Activated CD4-positive, CD25-positive, alpha-beta regulatory T cell (primary cell): ENCODE data around the gene MEF2B.

ENCODE experiments used
- DNase-seq, 4 experiments: peaks; one replicate each; lab custom pipeline; 2025; lab: John Stamatoyannopoulos, UW

Gene MEF2B

DNA sequence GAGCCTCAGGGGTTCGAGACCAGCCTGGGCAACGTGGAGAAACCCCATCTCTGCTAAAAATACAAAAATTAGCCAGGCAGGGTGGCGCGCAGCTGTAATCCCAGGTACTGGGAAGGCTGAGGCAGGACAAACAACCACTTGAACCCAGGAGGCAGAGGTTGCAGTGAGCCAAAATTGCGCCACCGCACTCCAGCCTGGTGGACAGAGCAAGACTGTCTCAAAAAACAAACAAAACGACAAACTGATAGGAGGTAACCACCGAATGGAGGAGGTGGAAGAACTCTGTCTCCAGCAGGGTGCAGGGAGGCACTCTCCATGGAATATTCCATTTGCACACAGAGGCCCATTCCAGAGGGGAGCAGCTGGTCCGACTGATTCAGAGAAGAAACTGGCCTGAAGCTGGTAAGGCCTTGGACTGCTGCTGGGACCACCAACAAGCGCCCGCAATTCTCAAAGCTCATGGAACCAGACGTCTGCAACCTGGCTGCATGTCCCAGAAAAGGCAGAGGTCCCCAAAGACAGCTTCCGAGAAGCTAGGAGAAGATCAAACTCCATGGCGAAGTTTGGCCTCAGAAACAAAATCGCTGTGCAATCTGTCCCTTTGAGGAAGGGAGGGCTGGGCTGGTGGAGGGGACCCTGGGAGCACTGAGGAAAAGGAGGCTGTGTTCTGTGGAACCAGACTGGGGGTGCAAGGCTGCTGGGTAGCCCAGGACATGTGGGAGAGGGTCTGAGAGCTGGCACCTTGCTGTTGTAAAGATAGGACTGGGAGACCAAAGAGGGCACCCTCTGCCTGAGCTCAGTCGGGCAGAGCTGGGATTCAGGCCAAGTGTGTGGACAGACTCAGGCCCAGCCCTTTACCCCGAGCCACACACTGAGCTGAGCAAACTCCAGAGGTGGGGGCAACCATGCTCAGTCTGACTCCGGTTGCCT lies 71.1 kb downstream of the MEF2B start:
- no peak for DNase-seq

- DNase-seq: no peak
Measured at GRCh38 chr19:19098084-19098702, 71.9 kb downstream of the MEF2B start.

DNA sequence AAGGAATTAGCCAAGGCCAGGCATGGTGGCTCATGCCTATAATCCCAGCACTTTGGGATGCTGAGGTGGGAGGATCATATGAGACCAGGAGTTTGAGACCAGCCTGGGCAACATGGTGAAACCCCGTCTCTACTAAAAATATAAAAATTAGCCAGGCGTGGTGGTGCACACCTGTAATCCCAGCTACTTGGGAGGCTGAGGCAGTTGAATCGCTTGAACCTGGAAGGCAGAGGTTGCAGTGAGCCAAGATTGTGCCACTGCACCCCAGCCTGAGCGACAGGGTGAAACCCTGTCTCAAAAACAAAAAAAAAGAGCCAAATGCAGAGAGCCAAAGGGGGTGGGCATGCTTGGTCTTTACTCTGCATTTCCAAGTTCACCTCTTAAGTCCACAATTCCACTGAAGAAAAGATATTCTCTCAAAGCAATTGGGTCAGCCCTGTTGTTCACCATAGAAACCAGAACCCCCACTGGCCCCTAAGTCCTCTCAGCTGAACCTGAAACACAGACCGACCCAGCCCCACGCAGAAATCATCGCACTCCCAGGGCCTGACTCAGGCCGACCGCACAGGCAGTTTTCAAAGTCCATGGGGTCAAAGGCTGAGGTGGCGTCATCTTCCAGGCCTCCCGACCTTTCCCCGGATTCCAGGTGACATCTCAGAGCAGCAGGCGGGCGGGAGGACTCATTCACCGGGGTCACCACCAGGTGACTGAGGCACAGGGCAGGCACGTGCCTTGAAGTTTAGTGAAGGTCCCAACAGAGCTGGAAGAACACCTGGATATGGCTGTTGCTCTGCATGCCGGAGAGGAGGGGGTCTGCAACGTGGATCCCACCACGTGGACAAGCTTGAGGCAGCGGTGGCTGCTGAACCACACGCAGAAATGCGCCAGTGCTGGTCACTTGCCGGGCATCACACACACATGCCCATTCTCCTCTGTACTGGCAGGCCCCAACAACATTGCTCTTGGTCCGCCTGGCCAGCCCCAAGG lies 73.1 kb downstream of the MEF2B start:
- DNase-seq: no peak

DNA sequence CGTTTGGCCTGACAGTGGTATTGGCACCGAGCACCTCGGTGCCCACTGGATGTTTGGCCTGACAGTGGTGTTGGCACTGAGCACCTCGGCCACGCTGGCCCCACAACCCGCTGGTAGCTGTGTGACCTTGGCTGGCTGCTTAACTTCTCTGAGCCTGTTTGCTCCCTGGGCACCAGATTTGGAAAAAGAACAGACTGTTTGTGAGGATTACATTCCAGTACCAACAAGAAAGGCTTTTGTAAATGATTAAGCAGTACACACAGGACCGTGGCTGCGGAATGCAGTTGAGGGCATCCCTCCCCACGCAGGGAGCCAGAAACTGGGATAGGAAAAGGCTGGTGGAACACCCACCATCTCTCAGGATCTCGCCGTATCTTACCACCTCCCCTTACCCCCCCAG lies 74.4 kb downstream of the MEF2B start:
- DNase-seq: no peak
